H1 (cell line): ENCODE measurements around the gene SYT13. TPM values are rescaled to one million over a fixed set of nuclear protein-coding genes. Genes with fewer than 3 reads are reported as not detected.

Source experiments
- CTCF ChIA-PET: fragments of 300-600 bp; sonication (Branson Sonifier 250); formaldehyde crosslinking; loops from one replicate; lab custom pipeline; 2021; ENCODE audit not compliant: partially characterized antibody; lab: Charles Lee
- POLR2A ChIA-PET: fragments of 300-600 bp; sonication (Branson Sonifier 250); formaldehyde crosslinking; loops from one replicate; lab custom pipeline; 2021; ENCODE audit warnings: inconsistent platforms; ENCODE audit not compliant: partially characterized antibody; lab: Charles Lee
- DNase-seq, 2 experiments: peaks; one replicate each; pipeline versions ENCODE4 v3.0.0 to v3.0.0-alpha.2; 2010 to 2022; ENCODE audit warnings: low spot score in 2 of 2, low read depth in 1 of 2, mixed read lengths in 1 of 2
- FAIRE-seq: peaks from 2 replicates; lab custom pipeline; 2011; peaks lifted over from hg19 to GRCh38; lab: Jason Lieb, UNC
- H2AFZ ChIP-seq: 2 replicates; pipeline ENCODE4 v1.8.1; 2012; ENCODE audit warnings: low read length, inconsistent platforms
- H2AK5ac ChIP-seq: 2 replicates; pipeline ENCODE4 v1.6.1; 2013; ENCODE audit warnings: low read depth, low read length
- H2BK120ac ChIP-seq: replicated peaks from 2 replicates; pipeline ENCODE3; 2013; ENCODE audit warnings: low read depth, low read length, inconsistent platforms
- H2BK12ac ChIP-seq: 2 replicates; pipeline ENCODE4 v1.6.1; 2013; ENCODE audit warnings: low read depth, low read length
- H2BK15ac ChIP-seq: 2 replicates; pipeline ENCODE4 v1.6.1; 2013; ENCODE audit warnings: low read length
- H2BK20ac ChIP-seq: 2 replicates; pipeline ENCODE4 v1.6.1; 2013; ENCODE audit warnings: low read length
- H2BK5ac ChIP-seq: 2 replicates; pipeline ENCODE4 v1.6.1; 2013; ENCODE audit warnings: low read depth, low read length
- H3K14ac ChIP-seq: 2 replicates; pipeline ENCODE4 v1.6.1; 2013; ENCODE audit warnings: inconsistent platforms; ENCODE audit not compliant: insufficient read length
- H3K18ac ChIP-seq: 2 replicates; pipeline ENCODE4 v1.6.1; 2013; ENCODE audit warnings: low read length; ENCODE audit errors: extremely low read depth
- H3K23ac ChIP-seq: 2 replicates; pipeline ENCODE4 v1.6.1; 2013; ENCODE audit warnings: inconsistent platforms; ENCODE audit not compliant: insufficient read length
- H3K23me2 ChIP-seq: 2 replicates; pipeline ENCODE4 v1.6.1; 2013; ENCODE audit warnings: low read depth, low read length
- H3K27ac ChIP-seq: 2 replicates; pipeline ENCODE4 v1.6.1; 2011; ENCODE audit warnings: low read depth, low read length, inconsistent platforms
- H3K27me3 ChIP-seq, 4 experiments: replicated peaks in 1 of 4; 1 replicate in 1 of 4; 2 replicates in 3 of 4; pipeline versions ENCODE4 v1.6.1 to v1.8.1; 2011 to 2013; ENCODE audit warnings: low read length in 3 of 4, mild to moderate bottlenecking in 3 of 4, inconsistent platforms in 2 of 4, mixed read lengths in 2 of 4, moderate library complexity in 1 of 4; ENCODE audit not compliant: control insufficient read depth in 3 of 4, insufficient read depth in 3 of 4; ENCODE audit errors: extremely low read depth in 1 of 4
- H3K36me3 ChIP-seq, 4 experiments: 2 replicates each; pipeline versions ENCODE4 v1.6.1 to v1.8.1; 2011 to 2013; ENCODE audit warnings: mild to moderate bottlenecking in 4 of 4, low read length in 3 of 4, moderate library complexity in 2 of 4, control low read depth in 1 of 4, inconsistent platforms in 1 of 4; ENCODE audit not compliant: insufficient read depth in 4 of 4, control insufficient read depth in 2 of 4
- H3K4ac ChIP-seq: replicated peaks from 2 replicates; pipeline ENCODE3; 2013; ENCODE audit warnings: low read length, low read depth, mixed read lengths, inconsistent platforms; ENCODE audit not compliant: insufficient read length
- H3K4me1 ChIP-seq, 4 experiments: replicated peaks in 1 of 4; 1 replicate in 1 of 4; 2 replicates in 3 of 4; pipeline versions ENCODE4 v1.6.1 to v1.8.1; 2011 to 2013; ENCODE audit warnings: low read length in 3 of 4, inconsistent platforms in 2 of 4, mixed read lengths in 1 of 4; ENCODE audit not compliant: insufficient read depth in 4 of 4, control insufficient read depth in 3 of 4
- H3K4me2 ChIP-seq, 2 experiments: 2 replicates each; pipeline versions ENCODE4 v1.6.1 to v1.8.1; 2011 to 2013; ENCODE audit warnings: low read depth in 2 of 2, low read length in 2 of 2, control low read depth in 1 of 2, inconsistent platforms in 1 of 2, mild to moderate bottlenecking in 1 of 2; ENCODE audit not compliant: insufficient read depth in 1 of 2
- H3K4me3 ChIP-seq, 4 experiments: fragments of 200-600, 300-600 bp in 1 of 4; sonication (generic), shearing (Covaris generic), sonication (Bioruptor Twin) in 1 of 4; 2 replicates each; pipeline versions ENCODE4 v1.5.1 to v1.8.1; 2011 to 2016; ENCODE audit warnings: low read length in 4 of 4, low read depth in 3 of 4, control low read depth in 2 of 4, inconsistent platforms in 2 of 4, mild to moderate bottlenecking in 2 of 4, mixed read lengths in 1 of 4, moderate library complexity in 1 of 4; ENCODE audit not compliant: insufficient read depth in 2 of 4; ENCODE audit errors: extremely low read depth in 1 of 4
- H3K56ac ChIP-seq: replicated peaks from 2 replicates; pipeline ENCODE3; 2013; ENCODE audit warnings: low read depth, mild to moderate bottlenecking, mixed read lengths, low read length, inconsistent platforms; ENCODE audit not compliant: insufficient read length
- H3K79me1 ChIP-seq: 2 replicates; pipeline ENCODE4 v1.6.1; 2013; ENCODE audit warnings: low read depth, low read length, control low read depth
- H3K79me2 ChIP-seq, 2 experiments: 2 replicates each; pipeline versions ENCODE4 v1.6.1 to v1.8.1; 2012 to 2013; ENCODE audit warnings: low read length in 2 of 2, mild to moderate bottlenecking in 2 of 2, inconsistent platforms in 1 of 2; ENCODE audit not compliant: insufficient read depth in 2 of 2, control insufficient read depth in 1 of 2
- H3K9ac ChIP-seq, 4 experiments: replicated peaks in 1 of 4; 1 replicate in 1 of 4; 2 replicates in 3 of 4; pipeline versions ENCODE4 v1.6.1 to v1.8.1; 2011 to 2013; ENCODE audit warnings: low read depth in 3 of 4, low read length in 3 of 4, control low read depth in 2 of 4, mild to moderate bottlenecking in 2 of 4, moderate library complexity in 2 of 4, inconsistent platforms in 1 of 4; ENCODE audit errors: extremely low read depth in 1 of 4
- H3K9me3 ChIP-seq, 2 experiments: 2 replicates each; pipeline versions ENCODE4 v1.6.1 to v1.8.1; 2012 to 2013; ENCODE audit warnings: mild to moderate bottlenecking in 2 of 2, moderate library complexity in 2 of 2, control low read depth in 1 of 2, inconsistent platforms in 1 of 2, low read depth in 1 of 2, low read length in 1 of 2, mixed read lengths in 1 of 2; ENCODE audit not compliant: insufficient read depth in 2 of 2
- H4K20me1 ChIP-seq, 2 experiments: replicated peaks in 1 of 2; 2 replicates each; pipeline versions ENCODE3 to v1.8.1; 2011 to 2013; ENCODE audit warnings: inconsistent platforms in 2 of 2, low read length in 2 of 2, mild to moderate bottlenecking in 1 of 2; ENCODE audit not compliant: insufficient read depth in 2 of 2, control insufficient read depth in 1 of 2
- H4K5ac ChIP-seq: 2 replicates; pipeline ENCODE4 v1.6.1; 2013; ENCODE audit warnings: low read length, low read depth, mixed read lengths, inconsistent platforms; ENCODE audit not compliant: insufficient read length
- H4K8ac ChIP-seq: 2 replicates; pipeline ENCODE4 v1.8.0; 2013; ENCODE audit warnings: mild to moderate bottlenecking, moderate library complexity, low read length, inconsistent platforms; ENCODE audit not compliant: insufficient read depth; ENCODE audit errors: extremely low read depth
- H4K91ac ChIP-seq: replicated peaks from 2 replicates; pipeline ENCODE3; 2013; ENCODE audit warnings: low read length, mixed read lengths, inconsistent platforms; ENCODE audit not compliant: insufficient read length
- CTBP2 ChIP-seq: IDR thresholded peaks from 2 replicates; pipeline ENCODE4 v1.7.0; 2011; ENCODE audit warnings: borderline replicate concordance, mild to moderate bottlenecking, moderate library complexity, mixed read lengths, low read length; ENCODE audit not compliant: insufficient read depth, insufficient read length
- EZH2 ChIP-seq: fragments of 200-600 bp; sonication (generic); IDR thresholded peaks from 2 replicates; pipeline ENCODE4 v1.7.1; 2012; ENCODE audit warnings: low read depth, mild to moderate bottlenecking, moderate library complexity, low read length, inconsistent platforms; ENCODE audit not compliant: severe bottlenecking
- GABPA ChIP-seq: IDR thresholded peaks from 2 replicates; pipeline ENCODE4 v1.6.1; 2011; ENCODE audit warnings: mild to moderate bottlenecking, low read length, moderate library complexity, borderline replicate concordance; ENCODE audit not compliant: insufficient read depth
- HDAC6 ChIP-seq: IDR thresholded peaks from one replicate; pipeline ENCODE4 v1.7.1; 2012; ENCODE audit warnings: low read depth, mild to moderate bottlenecking, inconsistent platforms, low read length, moderate library complexity
- NANOG ChIP-seq: IDR thresholded peaks from 2 replicates; pipeline ENCODE4 v1.6.1; 2011; ENCODE audit warnings: low read length, low read depth, mild to moderate bottlenecking, inconsistent platforms; ENCODE audit not compliant: insufficient read depth, poor library complexity, severe bottlenecking
- WGBS, 2 experiments: shearing (Covaris generic) in 1 of 2; methylation state at CpG; one replicate each; pipeline versions ENCODE4 v1.1.6 to v1.1.7; 2013 to 2015; ENCODE audit warnings: low lambda C conversion rate in 2 of 2, mixed read lengths in 2 of 2, inconsistent platforms in 1 of 2, low coverage in 1 of 2, missing lambda C conversion rate in 1 of 2; ENCODE audit not compliant: insufficient replicate concordance in 2 of 2, insufficient coverage in 1 of 2, insufficient read length in 1 of 2; ENCODE audit errors: extremely low coverage in 1 of 2, missing lambda C conversion rate in 1 of 2; 5-methylcytosine and 5-hydroxymethylcytosine counted together
- polyA plus RNA-seq, 7 experiments: library from polyadenylated mRNA; depleted of rRNA in 3 of 7; stranded (reverse) in 5 of 7; unstranded in 2 of 7; fragments of >200 nt in 5 of 7; fragments of 200-250 nt in 2 of 7; gene quantifications; 1 replicate in 5 of 7; 2 replicates in 1 of 7; 4 replicates in 1 of 7; pipeline versions ENCODE4 v1.2.1 to v1.2.3, GENCODE V29; 2011 to 2013; ENCODE audit warnings: missing spikeins in 2 of 7, mixed read lengths in 2 of 7
- total RNA-seq: library from RNA; stranded (reverse); fragmentation: NEBNext Ultra II Directional; extraction: Animal tissue kit (Norgen Biotek cat#: 25700); gene quantifications from 2 replicates; pipeline ENCODE4 v1.2.1, GENCODE V29; 2021

SYT13 gene
- total and polyA plus RNA-seq, 2 of the 8 experiments (the other 6 are each of a cell fraction or from before 2014, with no cell fraction given) = 4.8 to 13.2 TPM

GRCh38 chr11:45217991-45218390 lies 68.2 kb downstream of the SYT13 start:
- H3K4me2 ChIP-seq = no peak overlapping the region
- no peaks in the 10 kb centered on the region for H3K9me3 ChIP-seq
- H3K27ac ChIP-seq = no peak overlapping the region

More at GRCh38 chr11:45217991-45218390, 68.2 kb downstream of the SYT13 start:
- ChIA-PET POLR2A (no interaction called here), CTCF (interaction anchor here (1.0 to 10.0 kb wide), 2 partner anchors 17 to 25 kb away, joined by 3 to 61 read pairs; no protein-coding TSS in a partner anchor)
- Histone ChIP-seq H4K91ac (no peak overlapping the region), H3K79me1 (no peaks in the 10 kb centered on the region), H3K14ac (no peak overlapping the region), H2AK5ac (no peak overlapping the region), H2BK15ac (no peak overlapping the region), H4K8ac (no peak overlapping the region), H3K18ac (no peak overlapping the region), H2BK20ac (no peak overlapping the region), H3K9ac (no peak overlapping the region), H2AFZ (no peak overlapping the region), H3K4me3 (no peak overlapping the region), H2BK5ac (no peak overlapping the region), H3K56ac (no peak overlapping the region), H3K27me3 (no peaks in the 10 kb centered on the region; a peak in 1 of 7 replicates), H3K4me1 (no peaks in the 10 kb centered on the region; a peak in 1 of 7 replicates), H2BK120ac (no peak overlapping the region), H4K20me1 (no peaks in the 10 kb centered on the region), H3K4ac (no peak overlapping the region), H2BK12ac (no peak overlapping the region), H4K5ac (no peak overlapping the region), H3K23me2 (no peaks in the 10 kb centered on the region), H3K36me3 (no peaks in the 10 kb centered on the region), H3K79me2 (no peaks in the 10 kb centered on the region), H3K23ac (no peak overlapping the region)
- FAIRE-seq = no peak
- 86% methylated on average over 2 of the region's 2 CpGs; no CpG with 5 or more reads in 1 of the 2 experiments for WGBS, 2 experiments
- TF ChIP-seq CTBP2 (no peak), EZH2 (no peak), NANOG (no peak), GABPA (no peak), HDAC6 (no peak)
- DNase-seq = no peak
